Uterus (tissue), 2 donors: Measurements from ENCODE around the gene KCNG2.

ENCODE experiments used
- CTCF ChIP-seq, 4 experiments: fragments of 200-600 bp in 2 of 4; fragments of 450-650 bp in 2 of 4; sonication (generic) in 2 of 4; IDR thresholded peaks; one replicate each; pipeline ENCODE4 v1.5.1; 2016 to 2019; ENCODE audit warnings: antibody characterized with exemption in 4 of 4, mild to moderate bottlenecking in 2 of 4, moderate library complexity in 1 of 4
- POLR2A ChIP-seq, 2 donors: fragments of 450-650 bp; IDR thresholded peaks; one replicate each; pipeline ENCODE4 v1.6.1; 2016; ENCODE audit warnings: antibody characterized with exemption in 2 of 2, mild to moderate bottlenecking in 1 of 2, moderate library complexity in 1 of 2

- TF ChIP-seq POLR2A (IDR thresholded peaks at IDR 0.05) (no peak), CTCF (IDR thresholded peaks at IDR 0.05) (no peak)
These were observed 90.3 kb downstream of the KCNG2 start for GRCh38 chr18:79888016-79888415.
